Spleen (tissue), 11 donors: ENCODE measurements around the gene DDR2. TPM values are rescaled to one million over a fixed set of nuclear protein-coding genes. Genes with fewer than 3 reads are reported as not detected.

Experiments used
- DNase-seq: peaks from one replicate; pipeline ENCODE4 v3.0.0-alpha.2; 2020
- H3K27ac ChIP-seq, 8 donors: fragments of 200-600 bp; sonication (generic) in 7 of 8; 1 replicate in 4 of 8; 2 replicates in 4 of 8; pipeline versions ENCODE4 v1.5.0 to v1.8.0; 2016 to 2021; ENCODE audit warnings: inconsistent platforms in 4 of 8, mild to moderate bottlenecking in 4 of 8, moderate library complexity in 1 of 8
- H3K27me3 ChIP-seq, 7 donors: fragments of 200-600 bp; sonication (generic) in 6 of 7; replicated peaks in 1 of 7; 1 replicate in 4 of 7; 2 replicates in 3 of 7; pipeline versions ENCODE4 v1.5.0 to v1.8.0; 2016 to 2021; ENCODE audit warnings: inconsistent platforms in 3 of 7, mild to moderate bottlenecking in 1 of 7
- H3K36me3 ChIP-seq, 6 donors: fragments of 200-600 bp; sonication (generic) in 5 of 6; 1 replicate in 4 of 6; 2 replicates in 2 of 6; pipeline versions ENCODE4 v1.5.0 to v1.8.0; 2016 to 2021; ENCODE audit warnings: inconsistent platforms in 2 of 6
- H3K4me1 ChIP-seq, 6 donors: fragments of 200-600 bp; sonication (generic) in 5 of 6; 1 replicate in 3 of 6; 2 replicates in 3 of 6; pipeline versions ENCODE4 v1.5.0 to v1.8.0; 2016 to 2021; ENCODE audit warnings: inconsistent platforms in 3 of 6
- H3K4me3 ChIP-seq, 8 donors: fragments of 200-600 bp; sonication (generic) in 7 of 8; 1 replicate in 4 of 8; 2 replicates in 4 of 8; pipeline versions ENCODE4 v1.5.0 to v1.8.0; 2016 to 2021; ENCODE audit warnings: inconsistent platforms in 4 of 8, mild to moderate bottlenecking in 4 of 8, moderate library complexity in 2 of 8
- H3K9me3 ChIP-seq, 8 donors: fragments of 200-600 bp; sonication (generic) in 7 of 8; 1 replicate in 4 of 8; 2 replicates in 4 of 8; pipeline versions ENCODE4 v1.5.0 to v1.8.0; 2016 to 2021; ENCODE audit warnings: inconsistent platforms in 4 of 8
- CTCF ChIP-seq, 11 experiments: fragments of 200-600 bp in 7 of 11; fragments of 450-650 bp in 4 of 11; sonication (generic) in 4 of 11; IDR thresholded peaks in 8 of 11; conservative IDR thresholded peaks in 3 of 11; 1 replicate in 7 of 11; 2 replicates in 4 of 11; pipeline versions ENCODE4 v1.4.0 to v1.8.0; 2016 to 2021; ENCODE audit warnings: antibody characterized with exemption in 11 of 11, inconsistent platforms in 4 of 11, mild to moderate bottlenecking in 1 of 11
- POLR2A ChIP-seq, 3 donors: fragments of 450-650 bp; IDR thresholded peaks; one replicate each; pipeline ENCODE4 v1.5.1; 2017; ENCODE audit warnings: antibody characterized with exemption in 3 of 3, mild to moderate bottlenecking in 1 of 3
- POLR2AphosphoS5 ChIP-seq, 3 donors: sonication (generic); formaldehyde crosslinking; IDR thresholded peaks; one replicate each; pipeline ENCODE4 v1.5.1; 2017; ENCODE audit warnings: antibody characterized with exemption in 3 of 3
- WGBS, 5 donors: extraction: QIAGEN DNeasy Blood & Tissue Kit in 3 of 5; methylation state at CpG; one replicate each; pipeline versions ENCODE4 v1.1.5 to v1.1.7; 2013 to 2018; 5-methylcytosine and 5-hydroxymethylcytosine counted together
- intact Hi-C: fragments of 100-400 bp; cut with DNase I; formaldehyde crosslinking; loops from one replicate; pipeline ENCODE4 v1.15.0; 2023; ENCODE audit warnings: low total_unique reads
- polyA plus RNA-seq, 3 donors: library from polyadenylated mRNA; stranded (reverse); fragments of 200-250 nt; gene quantifications; one replicate each; pipeline ENCODE4 v1.2.1, GENCODE V29; 2013
- total RNA-seq, 7 donors: library from RNA; depleted of rRNA in 3 of 7; stranded (reverse); fragments of >200 nt in 3 of 7; fragmentation: NEBNext Ultra II Directional in 4 of 7; extraction: Animal tissue kit (Norgen Biotek cat#: 25700) in 4 of 7; gene quantifications; one replicate each; pipeline versions ENCODE4 v1.1.0 to v1.2.1, GENCODE V29; 2016 to 2021
- donor health status: healthy with polysubstance abuse.
- donor health status: DM: no; HTN: no; CAD: no; lungs with moderate emphysema.
- donor health status: DM: no; HTN: no; CAD: no.
- donor health status: Bipolar disorder and iron deficiency.
- donor health status: healthy.
- donor health status: DM: no; HTN: no; CAD: no.
- donor health status: DM: yes; HTN: yes; CAD: no.

Gene DDR2
- total and polyA plus RNA-seq, 10 donors: 1.1 to 20.8 (median 10.8) TPM

- Histone ChIP-seq H3K4me3 (no peak overlapping the region), H3K4me1 (no peaks in the 10 kb centered on the region), H3K27me3 (no peaks in the 10 kb centered on the region), H3K9me3 (no peaks in the 10 kb centered on the region), H3K36me3 (no peaks in the 10 kb centered on the region), H3K27ac (no peak overlapping the region)
- no peak for DNase-seq
- 42 to 71% (median 69%) methylated on average over 2 of the region's 2 CpGs for WGBS, 5 donors
- intact Hi-C loops: no loop called here
- no peak for TF ChIP-seq CTCF (IDR thresholded peaks at IDR 0.05 in 8 of 11, conservative IDR thresholded peaks at IDR 0.05 in 3 of 11)
Observed at GRCh38 chr1:162706003-162706402, 73.7 kb downstream of the DDR2 start.

- Histone ChIP-seq H3K9me3 (no peaks in the 10 kb centered on the region), H3K27me3 (no peaks in the 10 kb centered on the region), H3K27ac (no peak overlapping the region), H3K36me3 (no peaks in the 10 kb centered on the region), H3K4me3 (no peak overlapping the region), H3K4me1 (no peaks in the 10 kb centered on the region)
- WGBS, 5 donors: 92 to 95% (median 94%) methylated on average over 3 of the region's 3 CpGs
- DNase-seq: no peak
- TF ChIP-seq CTCF (IDR thresholded peaks at IDR 0.05 in 8 of 11, conservative IDR thresholded peaks at IDR 0.05 in 3 of 11) (no peak), POLR2AphosphoS5 (IDR thresholded peaks at IDR 0.05) (no peak)
- intact Hi-C loops: no loop called here
Observed at GRCh38 chr1:162706606-162707005, 74.3 kb downstream of the DDR2 start.

- Histone ChIP-seq H3K4me3 (no peak overlapping the region), H3K4me1 (no peaks in the 10 kb centered on the region), H3K9me3 (no peaks in the 10 kb centered on the region), H3K27me3 (no peaks in the 10 kb centered on the region), H3K27ac (no peak overlapping the region), H3K36me3 (no peaks in the 10 kb centered on the region)
- DNase-seq: no peak
- TF ChIP-seq POLR2AphosphoS5 (IDR thresholded peaks at IDR 0.05) (no peak), POLR2A (IDR thresholded peaks at IDR 0.05) (no peak), CTCF (IDR thresholded peaks at IDR 0.05 in 8 of 11, conservative IDR thresholded peaks at IDR 0.05 in 3 of 11) (no peak)
- intact Hi-C loops: no loop called here
- 76 to 95% (median 85%) methylated on average over 2 to 3 of the region's 3 CpGs for WGBS, 5 donors
Observed at GRCh38 chr1:162708286-162708685, 76.0 kb downstream of the DDR2 start.

- Histone ChIP-seq H3K36me3 (no peaks in the 10 kb centered on the region), H3K4me3 (no peak overlapping the region), H3K27ac (peak overlapping the region in 1 of 8 donors; percentile 26), H3K27me3 (no peaks in the 10 kb centered on the region), H3K4me1 (no peaks in the 10 kb centered on the region), H3K9me3 (no peaks in the 10 kb centered on the region)
- TF ChIP-seq POLR2AphosphoS5 (IDR thresholded peaks at IDR 0.05): no peak
- no peak for TF ChIP-seq CTCF (IDR thresholded peaks at IDR 0.05 in 8 of 11, conservative IDR thresholded peaks at IDR 0.05 in 3 of 11)
- no peak for TF ChIP-seq POLR2A (IDR thresholded peaks at IDR 0.05)
- 57 to 80% (median 59%) methylated on average over 4 of the region's 4 CpGs for WGBS, 5 donors
- intact Hi-C loops: no loop called here
- no peak for DNase-seq
Observed at GRCh38 chr1:162709132-162709860, 77.0 kb downstream of the DDR2 start.
